HepG2 (cell line): ENCODE measurements around the gene DNAJB6.

Experiments used
- ESRRA ChIP-seq: sonication (generic); formaldehyde crosslinking; IDR thresholded peaks from 2 replicates; pipeline ENCODE4 v1.5.1; 2020; ENCODE audit warnings: mild to moderate bottlenecking, low read depth, missing genetic modification reagents
- FOXA3 ChIP-seq: IDR thresholded peaks from 2 replicates; pipeline ENCODE4 v1.6.1; 2016; ENCODE audit warnings: missing genetic modification reagents, missing compliant biosample characterization
- JUND ChIP-seq: sonication (generic); formaldehyde crosslinking; IDR thresholded peaks from 2 replicates; pipeline ENCODE4 v1.8.0; 2022; ENCODE audit warnings: mild to moderate bottlenecking, missing genetic modification reagents
- RAD51 ChIP-seq: fragments of 450-650 bp; IDR thresholded peaks from 2 replicates; pipeline ENCODE4 v1.6.1; 2016; ENCODE audit warnings: borderline replicate concordance
- SMC3 ChIP-seq: IDR thresholded peaks from 2 replicates; pipeline ENCODE4 v1.6.1; 2011; ENCODE audit warnings: low read length, improper control_type of control experiment
- SP2 ChIP-seq: sonication (generic); formaldehyde crosslinking; IDR thresholded peaks from 2 replicates; pipeline ENCODE4 v1.5.1; 2020; ENCODE audit warnings: mild to moderate bottlenecking, missing genetic modification reagents
- ZNF17 ChIP-seq: sonication (generic); formaldehyde crosslinking; IDR thresholded peaks from 2 replicates; pipeline ENCODE4 v1.5.0; 2020; ENCODE audit warnings: mild to moderate bottlenecking, missing genetic modification reagents
- ZNF563 ChIP-seq: sonication (generic); formaldehyde crosslinking; IDR thresholded peaks from 2 replicates; pipeline ENCODE4 v1.8.0; 2022; ENCODE audit warnings: mild to moderate bottlenecking, moderate library complexity, missing genetic modification reagents
- TF ChIP-seq, protein P1 (sequence below): sonication (generic); formaldehyde crosslinking; IDR thresholded peaks from 2 replicates; pipeline ENCODE4 v1.5.0; 2020; ENCODE audit warnings: mild to moderate bottlenecking, missing genetic modification reagents, moderate library complexity

- TF ChIP-seq, protein P1, sequence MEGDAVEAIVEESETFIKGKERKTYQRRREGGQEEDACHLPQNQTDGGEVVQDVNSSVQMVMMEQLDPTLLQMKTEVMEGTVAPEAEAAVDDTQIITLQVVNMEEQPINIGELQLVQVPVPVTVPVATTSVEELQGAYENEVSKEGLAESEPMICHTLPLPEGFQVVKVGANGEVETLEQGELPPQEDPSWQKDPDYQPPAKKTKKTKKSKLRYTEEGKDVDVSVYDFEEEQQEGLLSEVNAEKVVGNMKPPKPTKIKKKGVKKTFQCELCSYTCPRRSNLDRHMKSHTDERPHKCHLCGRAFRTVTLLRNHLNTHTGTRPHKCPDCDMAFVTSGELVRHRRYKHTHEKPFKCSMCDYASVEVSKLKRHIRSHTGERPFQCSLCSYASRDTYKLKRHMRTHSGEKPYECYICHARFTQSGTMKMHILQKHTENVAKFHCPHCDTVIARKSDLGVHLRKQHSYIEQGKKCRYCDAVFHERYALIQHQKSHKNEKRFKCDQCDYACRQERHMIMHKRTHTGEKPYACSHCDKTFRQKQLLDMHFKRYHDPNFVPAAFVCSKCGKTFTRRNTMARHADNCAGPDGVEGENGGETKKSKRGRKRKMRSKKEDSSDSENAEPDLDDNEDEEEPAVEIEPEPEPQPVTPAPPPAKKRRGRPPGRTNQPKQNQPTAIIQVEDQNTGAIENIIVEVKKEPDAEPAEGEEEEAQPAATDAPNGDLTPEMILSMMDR: peak; percentile 73
- no peak for TF ChIP-seq ZNF17 (CRISPR knock-in tag)
- peak; percentile 68 for TF ChIP-seq SMC3
- no peak for TF ChIP-seq SP2
- no peak for TF ChIP-seq RAD51
- TF ChIP-seq JUND (CRISPR knock-in tag): no peak
- TF ChIP-seq ZNF563 (CRISPR knock-in tag): no peak
- no peak for TF ChIP-seq ESRRA (CRISPR knock-in tag)
- TF ChIP-seq FOXA3 (CRISPR knock-in tag): no peak
Measured at GRCh38 chr7:157339777-157340677, 3.2 kb downstream of the DNAJB6 start.
